GM21528 (cell line): ENCODE data around the gene ZNF821.
"Not testable (repeated sequence)": the region's sequence is repeated elsewhere in the genome, so short reads cannot be mapped to it uniquely, and the experiment has no call there.

Experiments used
- ATAC-seq: cut with Tn5 transposase; IDR thresholded peaks from one replicate; pipeline ENCODE4 v1.9.1; 2021; ENCODE audit warnings: mild to moderate bottlenecking, moderate library complexity; ENCODE audit not compliant: unreplicated experiment, low FRiP score

ZNF821 gene

DNA sequence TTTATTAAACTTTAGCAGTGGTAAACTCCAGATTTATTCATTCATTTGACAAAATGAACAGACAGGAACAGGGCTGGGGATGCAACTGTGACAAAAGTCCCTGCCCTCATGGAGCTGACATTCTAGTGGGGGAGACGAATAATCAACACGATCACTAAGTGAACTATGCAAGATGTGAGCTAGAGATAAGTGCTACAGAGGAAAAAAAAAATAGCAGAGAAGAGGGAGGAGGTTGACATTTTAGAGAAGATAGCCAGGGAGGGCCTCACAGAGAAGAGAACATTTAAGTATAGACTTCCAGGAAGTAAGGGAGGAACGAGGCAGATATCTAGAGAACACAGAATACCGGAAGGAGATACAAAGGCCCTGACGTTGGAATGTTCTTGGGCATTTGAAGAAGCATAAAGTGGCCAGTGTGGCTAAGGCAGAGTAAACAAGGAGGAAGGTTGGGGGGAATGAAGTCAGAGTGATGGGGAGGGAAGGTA is 57.4 kb downstream of the ZNF821 start:
- no peak for ATAC-seq

DNA sequence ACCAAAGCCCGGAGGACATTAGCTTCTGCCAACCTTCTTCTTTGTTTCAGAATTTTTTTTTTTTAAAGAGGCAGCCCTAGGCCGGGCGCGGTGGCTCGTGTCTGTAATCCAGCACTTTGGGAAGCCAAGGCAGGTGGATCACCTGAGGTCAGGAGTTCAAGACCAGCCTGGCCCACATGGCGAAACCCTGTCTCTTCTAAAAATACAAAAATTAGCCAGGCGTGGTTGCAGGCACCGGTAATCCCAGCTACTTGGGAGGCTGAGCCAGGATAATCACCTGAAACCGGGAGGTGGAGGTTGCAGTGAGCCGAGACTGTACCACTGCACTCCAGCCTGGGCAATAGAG is 66.9 kb downstream of the ZNF821 start:
- peak; percentile 12 for ATAC-seq

DNA sequence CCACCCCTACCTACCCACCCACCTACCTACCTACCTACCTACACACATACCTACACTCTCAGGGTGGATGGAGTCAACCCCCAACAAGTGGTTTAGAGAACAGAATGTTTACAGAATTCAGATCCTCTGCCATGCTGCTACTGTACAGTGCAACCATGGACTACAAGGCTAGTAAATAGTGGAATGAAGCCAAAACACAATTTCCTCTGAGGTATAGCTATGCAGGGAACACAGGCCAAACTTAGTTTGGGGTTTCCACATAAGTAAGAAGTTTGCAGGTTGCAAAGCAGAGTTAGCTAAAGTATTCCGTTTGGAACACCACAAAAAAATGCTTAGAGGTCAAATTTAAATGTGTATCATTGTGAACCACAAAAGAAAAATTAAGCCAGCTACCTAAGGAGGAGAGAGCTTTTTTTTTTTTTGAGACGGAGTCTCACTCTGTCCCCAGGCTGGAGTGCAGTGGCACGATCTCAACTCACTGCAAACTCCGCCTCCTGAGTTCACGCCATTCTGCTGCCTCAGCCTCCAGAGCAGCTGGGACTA is 72.7 kb downstream of the ZNF821 start:
- ATAC-seq: no peak

DNA sequence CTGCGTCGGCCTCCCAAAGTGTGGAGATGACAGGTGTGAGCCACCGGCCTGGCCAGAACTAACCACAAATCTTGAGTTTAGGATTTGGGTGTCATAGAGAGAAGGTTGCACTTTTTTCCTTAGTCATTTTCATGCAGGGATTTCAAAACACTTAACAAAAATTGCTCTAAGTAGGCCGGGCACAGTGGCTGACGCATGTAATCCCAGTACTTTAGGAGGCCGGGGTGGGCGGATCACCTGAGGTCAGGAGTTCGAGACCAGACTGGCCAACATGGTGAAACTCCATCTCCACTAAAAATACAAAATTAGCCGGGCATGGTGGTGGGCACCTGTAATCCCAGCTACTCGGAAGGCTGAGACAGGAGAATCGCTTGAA is 73.8 kb downstream of the ZNF821 start:
- ATAC-seq: not testable (repeated sequence)
